HCT116 (cell line): ENCODE data around the gene VCAN. TPM values are rescaled to one million over a fixed set of nuclear protein-coding genes. Genes with fewer than 3 reads are reported as not detected.
A peak's percentile ranks its signal among the peaks of the same experiment; 100 is the strongest.

ENCODE experiments used
- ATAC-seq: fragments of 200-7000 bp; cut with Tn5 transposase; 2 replicates; pipeline ENCODE4 v1.9.1; 2020; ENCODE audit warnings: mild to moderate bottlenecking, moderate library complexity
- BruUV-seq: library from RNA; stranded (reverse); fragments of 400-500 nt; replicated peaks from 2 replicates; lab custom pipeline; 2021; lab: Mats Ljungman, UMichigan
- CTCF ChIA-PET: fragments of 300-600 bp; sonication (Branson Sonifier 250); formaldehyde crosslinking; loops from one replicate; lab custom pipeline; 2021; ENCODE audit warnings: antibody characterized with exemption; lab: Charles Lee
- POLR2A ChIA-PET: fragments of 300-600, 350-600 bp; sonication (Branson Sonifier 250); formaldehyde crosslinking; loops from one replicate; lab custom pipeline; 2021; ENCODE audit warnings: antibody characterized with exemption; lab: Charles Lee
- RAD21 ChIA-PET, 2 experiments: fragments of 300-600 bp; sonication (Branson Sonifier 250); formaldehyde crosslinking; loops; one replicate each; lab custom pipeline; 2023; ENCODE audit warnings: low total read pairs in 2 of 2; ENCODE audit not compliant: uncharacterized antibody in 2 of 2, unreplicated experiment in 2 of 2, low non-redundant PET in 1 of 2; lab: Charles Lee
- DNase-seq: peaks from one replicate; pipeline ENCODE4 v3.0.0-alpha.2; 2010; ENCODE audit warnings: low read depth, low spot score
- H2AFZ ChIP-seq: fragments of 200-600 bp; shearing (Covaris generic), sonication (generic); 2 replicates; pipeline ENCODE4 v1.6.1; 2017; ENCODE audit warnings: low read depth, mixed run types, mixed read lengths, antibody characterized with exemption, low read length; ENCODE audit not compliant: poor library complexity, severe bottlenecking
- H3K27ac ChIP-seq: 2 replicates; pipeline ENCODE4 v1.5.1; 2012; ENCODE audit warnings: low read depth, low read length
- H3K27me3 ChIP-seq: fragments of 200-600 bp; sonication (generic); 2 replicates; pipeline ENCODE4 v1.6.1; 2016; ENCODE audit warnings: mixed run types, low read length, mixed read lengths; ENCODE audit not compliant: insufficient read depth
- H3K36me3 ChIP-seq, 2 experiments: fragments of 200-500 bp in 1 of 2; fragments of 200-600 bp in 1 of 2; sonication (Bioruptor generic) in 1 of 2; sonication (generic) in 1 of 2; 2 replicates each; pipeline versions ENCODE4 v1.5.1 to v1.6.1; 2014 to 2016; ENCODE audit warnings: low read length in 2 of 2, inconsistent platforms in 1 of 2, mixed read lengths in 1 of 2, mixed run types in 1 of 2; ENCODE audit not compliant: insufficient read depth in 2 of 2, control insufficient read depth in 1 of 2
- H3K4me1 ChIP-seq, 2 experiments: fragments of 200-600 bp in 1 of 2; sonication (generic) in 1 of 2; 2 replicates each; pipeline versions ENCODE4 v1.5.1 to v1.6.1; 2012 to 2017; ENCODE audit warnings: low read length in 2 of 2, inconsistent platforms in 1 of 2, mild to moderate bottlenecking in 1 of 2, mixed read lengths in 1 of 2, mixed run types in 1 of 2, moderate library complexity in 1 of 2; ENCODE audit not compliant: insufficient read depth in 2 of 2, control insufficient read depth in 1 of 2
- H3K4me2 ChIP-seq: fragments of 200-600 bp; sonication (generic); 2 replicates; pipeline ENCODE4 v1.6.1; 2017; ENCODE audit warnings: mixed run types, low read length, mixed read lengths
- H3K4me3 ChIP-seq, 2 experiments: fragments of 200-600 bp in 1 of 2; sonication (generic) in 1 of 2; replicated peaks in 1 of 2; 2 replicates each; pipeline ENCODE4 v1.5.1; 2011 to 2016; ENCODE audit warnings: low read length in 2 of 2, control low read depth in 1 of 2, low read depth in 1 of 2, mild to moderate bottlenecking in 1 of 2, mixed read lengths in 1 of 2, mixed run types in 1 of 2
- H3K79me2 ChIP-seq: fragments of 200-600 bp; sonication (generic); 2 replicates; pipeline ENCODE4 v1.6.1; 2017; ENCODE audit warnings: mild to moderate bottlenecking, mixed run types, low read length, moderate library complexity, mixed read lengths; ENCODE audit not compliant: insufficient read depth
- H3K9ac ChIP-seq: fragments of 200-600 bp; sonication (generic); 2 replicates; pipeline ENCODE4 v1.6.1; 2016; ENCODE audit warnings: low read length, mixed read lengths
- H3K9me2 ChIP-seq: fragments of 200-600 bp; sonication (generic), shearing (Covaris generic); 2 replicates; pipeline ENCODE4 v1.6.1; 2017; ENCODE audit warnings: mixed run types, mild to moderate bottlenecking, moderate library complexity; ENCODE audit not compliant: insufficient read depth
- H3K9me3 ChIP-seq, 2 experiments: fragments of 200-500 bp in 1 of 2; fragments of 200-600 bp in 1 of 2; sonication (Bioruptor generic) in 1 of 2; sonication (generic) in 1 of 2; 2 replicates each; pipeline ENCODE4 v1.6.1; 2014 to 2017; ENCODE audit warnings: low read length in 2 of 2, mixed read lengths in 2 of 2, inconsistent platforms in 1 of 2, low read depth in 1 of 2, mild to moderate bottlenecking in 1 of 2, mixed run types in 1 of 2, moderate library complexity in 1 of 2; ENCODE audit not compliant: control insufficient read depth in 1 of 2, insufficient read depth in 1 of 2
- H4K20me1 ChIP-seq: fragments of 200-600 bp; sonication (generic), shearing (Covaris generic); 2 replicates; pipeline ENCODE4 v1.6.1; 2017; ENCODE audit warnings: mixed run types, mild to moderate bottlenecking, moderate library complexity; ENCODE audit not compliant: insufficient read depth
- EZH2 ChIP-seq: fragments of 200-600 bp; sonication (generic); IDR thresholded peaks from 2 replicates; pipeline ENCODE4 v1.6.1; 2017; ENCODE audit warnings: antibody characterized with exemption, mixed run types
- JUND ChIP-seq: IDR thresholded peaks from 2 replicates; pipeline ENCODE4 v1.6.1; 2012
- REST ChIP-seq: IDR thresholded peaks from 2 replicates; pipeline ENCODE4 v1.6.1; 2012; ENCODE audit warnings: low read depth
- intact Hi-C: fragments of 100-400 bp; cut with micrococcal nuclease; formaldehyde crosslinking; loops from 2 replicates; pipeline ENCODE4 v1.10.0; 2022
- total RNA-seq: library from RNA; stranded (reverse); gene quantifications from one replicate; pipeline ENCODE4 v1.2.1, GENCODE V29; 2021; ENCODE audit not compliant: unreplicated experiment

The VCAN gene
- total RNA-seq, 1 experiment from 2014 or later: 49.9 TPM

GRCh38 chr5:83433891-83434290, 37.7 kb upstream of the VCAN start:
- ChIA-PET POLR2A (no interaction called here), CTCF (no interaction called here)
- no peaks in the 10 kb centered on the region for H3K9me3 ChIP-seq

DNA sequence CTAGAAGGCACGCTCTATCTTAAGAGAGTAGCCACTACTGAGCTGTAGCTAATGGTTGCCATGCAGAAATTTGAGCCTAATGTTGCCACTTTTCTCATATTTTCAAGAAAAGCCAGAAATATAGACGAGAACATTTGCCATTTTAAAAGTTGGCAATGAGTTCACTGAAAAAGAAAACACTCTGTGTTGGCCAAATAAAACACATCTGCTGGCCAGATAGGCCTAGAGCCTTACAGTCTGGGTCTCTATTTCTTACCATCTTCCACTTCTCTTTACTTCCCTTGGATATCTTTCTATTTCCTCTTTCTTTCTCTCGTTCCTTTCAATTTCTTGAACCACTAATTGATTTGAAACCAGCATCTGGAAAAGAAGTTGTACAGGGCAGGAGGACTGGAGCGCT, 36.6 kb upstream of the VCAN start:
- ChIA-PET POLR2A (no interaction called here), CTCF (no interaction called here), RAD21 (no interaction called here)
- Histone ChIP-seq H3K27ac (no peak overlapping the region), H3K4me2 (no peak overlapping the region), H3K4me3 (no peak overlapping the region), H3K27me3 (no peaks in the 10 kb centered on the region), H3K4me1 (peaks cover 0 to 9% of the 10 kb centered on the region in 2 experiments; a peak in 2 of 4 replicates), H2AFZ (peak overlapping the region; percentile 40), H3K9ac (no peak overlapping the region), H3K36me3 (no peaks in the 10 kb centered on the region), H3K79me2 (no peaks in the 10 kb centered on the region), H4K20me1 (no peaks in the 10 kb centered on the region), H3K9me2 (no peaks in the 10 kb centered on the region), H3K9me3 (no peaks in the 10 kb centered on the region)
- BruUV-seq: no TSS peak
- DNase-seq (no peak), ATAC-seq (no peak)
- intact Hi-C loops: loop anchor here (5.0 kb wide), 1 partner anchor 358 kb away; the partner anchor contains the start of genes TMEM167A and XRCC4
- no peak for TF ChIP-seq REST

More at GRCh38 chr5:83433891-83434290, 37.7 kb upstream of the VCAN start:
- no peaks in the 10 kb centered on the region for H3K36me3 ChIP-seq
- DNase-seq (no peak), ATAC-seq (no peak)
- H4K20me1 ChIP-seq: no peaks in the 10 kb centered on the region
- RAD21 ChIA-PET: no interaction called here
- no peak overlapping the region for H3K9ac ChIP-seq
- peaks cover 0 to 10% of the 10 kb centered on the region in 2 experiments; a peak in 2 of 4 replicates for H3K4me1 ChIP-seq
- no peak overlapping the region for H3K4me3 ChIP-seq
- no peaks in the 10 kb centered on the region for H3K79me2 ChIP-seq
- no peaks in the 10 kb centered on the region for H3K27me3 ChIP-seq
- no peak overlapping the region for H2AFZ ChIP-seq
- H3K4me2 ChIP-seq: no peak overlapping the region
- no peaks in the 10 kb centered on the region for H3K9me2 ChIP-seq
- TF ChIP-seq JUND: no peak
- no peak for TF ChIP-seq EZH2
- no peak overlapping the region for H3K27ac ChIP-seq
- intact Hi-C loops: loop anchor here (5.0 kb wide), 1 partner anchor 357 kb away; the partner anchor contains the start of genes TMEM167A and XRCC4
- BruUV-seq: no TSS peak
